ENCODE measurements around the gene SOHLH1. TPM values are rescaled to one million over a fixed set of nuclear protein-coding genes. Genes with fewer than 3 reads are reported as not detected.

SOHLH1 gene
- total and polyA plus RNA-seq, 10 of the 15 experiments (the other 5 are each of a cell fraction or from before 2014, with no cell fraction given), result not detected

DNA sequence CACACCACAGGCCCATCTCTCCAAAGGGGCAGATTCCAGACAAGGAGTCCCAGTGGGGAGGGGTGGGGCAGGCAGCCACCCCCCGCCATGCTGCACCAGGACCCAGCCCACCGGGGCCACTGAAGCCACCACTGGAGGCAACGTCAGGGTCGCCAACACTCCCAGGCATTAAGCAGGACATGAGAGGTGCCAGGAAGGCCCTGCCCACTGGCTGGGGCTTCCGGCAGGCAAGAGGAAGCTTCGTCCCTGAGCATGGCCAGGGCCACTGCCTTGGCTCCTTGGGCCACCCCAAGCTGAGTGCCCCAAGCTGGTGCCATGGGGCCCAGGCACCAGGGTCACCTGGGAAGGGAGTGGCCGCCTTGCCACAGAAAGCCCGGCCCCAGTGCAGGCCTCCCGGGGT lies 20.2 kb upstream of the SOHLH1 start:
- FAIRE-seq, result no peak
- ChIA-PET RAD21 (ENCODE audit: unreplicated experiment) (no interaction called here), SMC1A (ENCODE audit: uncharacterized antibody, unreplicated experiment) (no interaction called here), POLR2A (no interaction called here), CTCF (no interaction called here)
- Histone ChIP-seq H3K79me2 (ENCODE audit: control insufficient read depth, insufficient read depth, low read length) (no peaks in the 10 kb centered on the region), H3K9ac (ENCODE audit: control insufficient read depth, insufficient read depth, low read length) (no peak overlapping the region), H3K27ac (ENCODE audit: control insufficient read depth, insufficient read depth) (no peak overlapping the region), H4K20me1 (ENCODE audit: control insufficient read depth, insufficient read depth) (no peaks in the 10 kb centered on the region), H3K27me3 (replicated peaks in 1 of 2; ENCODE audit: control insufficient read depth in 2 of 2, insufficient read depth in 2 of 2, low read length in 1 of 2) (peaks cover 0 to 3% of the 10 kb centered on the region in 2 experiments; a peak in 2 of 4 replicates), H3K9me3 (replicated peaks; ENCODE audit: control insufficient read depth, insufficient read depth, low read length) (no peaks in the 10 kb centered on the region), H3K4me1 (ENCODE audit: control insufficient read depth, insufficient read depth, low read length) (no peaks in the 10 kb centered on the region), H3K4me2 (ENCODE audit: control insufficient read depth, insufficient read depth) (no peak overlapping the region), H3K4me3 (no peak overlapping the region), H3K36me3 (ENCODE audit: control insufficient read depth in 2 of 2, insufficient read depth in 2 of 2, low read length in 1 of 2) (no peaks in the 10 kb centered on the region), H2AFZ (ENCODE audit: control insufficient read depth, low read depth, low read length) (no peak overlapping the region)
- no peak for ATAC-seq
- in situ Hi-C loops (cut with MboI), result no loop called here
- no peak for DNase-seq (ENCODE audit: low read depth, low spot score)
- BruUV-seq (replicated peaks), result no TSS peak
- intact Hi-C loops (cut with micrococcal nuclease; ENCODE audit: unreplicated experiment), result no loop called here
- 38% methylated on average over 9 of the region's 9 CpGs for WGBS (ENCODE audit: insufficient coverage, insufficient replicate concordance, low lambda C conversion rate, missing lambda C conversion rate)
- TF ChIP-seq EZH2 (IDR thresholded peaks at IDR 0.05; ENCODE audit: borderline replicate concordance, control insufficient read depth, low read depth, low read length), result no peak
- no peak for TF ChIP-seq EED (IDR thresholded peaks at IDR 0.05; ENCODE audit: low read depth)
- no peak for TF ChIP-seq TAF1 (IDR thresholded peaks at IDR 0.05; ENCODE audit: borderline replicate concordance, low read depth, low read length)
- no peak for TF ChIP-seq KLF5 (IDR thresholded peaks at IDR 0.05; ENCODE audit: partially characterized antibody)
- TF ChIP-seq SUZ12 (IDR thresholded peaks at IDR 0.05; ENCODE audit: unreplicated experiment), result no peak
- TF ChIP-seq, protein P1, sequence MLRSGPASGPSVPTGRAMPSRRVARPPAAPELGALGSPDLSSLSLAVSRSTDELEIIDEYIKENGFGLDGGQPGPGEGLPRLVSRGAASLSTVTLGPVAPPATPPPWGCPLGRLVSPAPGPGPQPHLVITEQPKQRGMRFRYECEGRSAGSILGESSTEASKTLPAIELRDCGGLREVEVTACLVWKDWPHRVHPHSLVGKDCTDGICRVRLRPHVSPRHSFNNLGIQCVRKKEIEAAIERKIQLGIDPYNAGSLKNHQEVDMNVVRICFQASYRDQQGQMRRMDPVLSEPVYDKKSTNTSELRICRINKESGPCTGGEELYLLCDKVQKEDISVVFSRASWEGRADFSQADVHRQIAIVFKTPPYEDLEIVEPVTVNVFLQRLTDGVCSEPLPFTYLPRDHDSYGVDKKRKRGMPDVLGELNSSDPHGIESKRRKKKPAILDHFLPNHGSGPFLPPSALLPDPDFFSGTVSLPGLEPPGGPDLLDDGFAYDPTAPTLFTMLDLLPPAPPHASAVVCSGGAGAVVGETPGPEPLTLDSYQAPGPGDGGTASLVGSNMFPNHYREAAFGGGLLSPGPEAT (IDR thresholded peaks at IDR 0.05; ENCODE audit: low read depth), result no peak
- TF ChIP-seq, protein P2, sequence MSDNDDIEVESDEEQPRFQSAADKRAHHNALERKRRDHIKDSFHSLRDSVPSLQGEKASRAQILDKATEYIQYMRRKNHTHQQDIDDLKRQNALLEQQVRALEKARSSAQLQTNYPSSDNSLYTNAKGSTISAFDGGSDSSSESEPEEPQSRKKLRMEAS (IDR thresholded peaks at IDR 0.05; ENCODE audit: low read depth, low read length), result no peak
- no peak for TF ChIP-seq SIN3A (IDR thresholded peaks at IDR 0.05; ENCODE audit: low read depth, low read length)
- TF ChIP-seq SREBF1 (IDR thresholded peaks at IDR 0.05; ENCODE audit: low read length), result no peak
- no peak for TF ChIP-seq SMC3 (IDR thresholded peaks at IDR 0.05; ENCODE audit: borderline replicate concordance, low read length)
- TF ChIP-seq RELA (IDR thresholded peaks at IDR 0.05; ENCODE audit: borderline replicate concordance, partially characterized antibody), result no peak
- TF ChIP-seq SMAD5 (IDR thresholded peaks at IDR 0.05; ENCODE audit: low read depth), result no peak
- no peak for TF ChIP-seq RAD51 (IDR thresholded peaks at IDR 0.05)
- TF ChIP-seq, protein P3, sequence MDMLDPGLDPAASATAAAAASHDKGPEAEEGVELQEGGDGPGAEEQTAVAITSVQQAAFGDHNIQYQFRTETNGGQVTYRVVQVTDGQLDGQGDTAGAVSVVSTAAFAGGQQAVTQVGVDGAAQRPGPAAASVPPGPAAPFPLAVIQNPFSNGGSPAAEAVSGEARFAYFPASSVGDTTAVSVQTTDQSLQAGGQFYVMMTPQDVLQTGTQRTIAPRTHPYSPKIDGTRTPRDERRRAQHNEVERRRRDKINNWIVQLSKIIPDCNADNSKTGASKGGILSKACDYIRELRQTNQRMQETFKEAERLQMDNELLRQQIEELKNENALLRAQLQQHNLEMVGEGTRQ (IDR thresholded peaks at IDR 0.05; ENCODE audit: borderline replicate concordance, low read depth, low read length), result no peak
- TF ChIP-seq, protein P4, sequence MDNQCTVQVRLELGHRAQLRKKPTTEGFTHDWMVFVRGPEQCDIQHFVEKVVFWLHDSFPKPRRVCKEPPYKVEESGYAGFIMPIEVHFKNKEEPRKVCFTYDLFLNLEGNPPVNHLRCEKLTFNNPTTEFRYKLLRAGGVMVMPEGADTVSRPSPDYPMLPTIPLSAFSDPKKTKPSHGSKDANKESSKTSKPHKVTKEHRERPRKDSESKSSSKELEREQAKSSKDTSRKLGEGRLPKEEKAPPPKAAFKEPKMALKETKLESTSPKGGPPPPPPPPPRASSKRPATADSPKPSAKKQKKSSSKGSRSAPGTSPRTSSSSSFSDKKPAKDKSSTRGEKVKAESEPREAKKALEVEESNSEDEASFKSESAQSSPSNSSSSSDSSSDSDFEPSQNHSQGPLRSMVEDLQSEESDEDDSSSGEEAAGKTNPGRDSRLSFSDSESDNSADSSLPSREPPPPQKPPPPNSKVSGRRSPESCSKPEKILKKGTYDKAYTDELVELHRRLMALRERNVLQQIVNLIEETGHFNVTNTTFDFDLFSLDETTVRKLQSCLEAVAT (IDR thresholded peaks at IDR 0.05), result no peak
- no peak for TF ChIP-seq BMI1 (IDR thresholded peaks at IDR 0.05; ENCODE audit: borderline replicate concordance)
- no peak for TF ChIP-seq RB1 (IDR thresholded peaks at IDR 0.05; ENCODE audit: borderline replicate concordance)
- TF ChIP-seq, protein P5, sequence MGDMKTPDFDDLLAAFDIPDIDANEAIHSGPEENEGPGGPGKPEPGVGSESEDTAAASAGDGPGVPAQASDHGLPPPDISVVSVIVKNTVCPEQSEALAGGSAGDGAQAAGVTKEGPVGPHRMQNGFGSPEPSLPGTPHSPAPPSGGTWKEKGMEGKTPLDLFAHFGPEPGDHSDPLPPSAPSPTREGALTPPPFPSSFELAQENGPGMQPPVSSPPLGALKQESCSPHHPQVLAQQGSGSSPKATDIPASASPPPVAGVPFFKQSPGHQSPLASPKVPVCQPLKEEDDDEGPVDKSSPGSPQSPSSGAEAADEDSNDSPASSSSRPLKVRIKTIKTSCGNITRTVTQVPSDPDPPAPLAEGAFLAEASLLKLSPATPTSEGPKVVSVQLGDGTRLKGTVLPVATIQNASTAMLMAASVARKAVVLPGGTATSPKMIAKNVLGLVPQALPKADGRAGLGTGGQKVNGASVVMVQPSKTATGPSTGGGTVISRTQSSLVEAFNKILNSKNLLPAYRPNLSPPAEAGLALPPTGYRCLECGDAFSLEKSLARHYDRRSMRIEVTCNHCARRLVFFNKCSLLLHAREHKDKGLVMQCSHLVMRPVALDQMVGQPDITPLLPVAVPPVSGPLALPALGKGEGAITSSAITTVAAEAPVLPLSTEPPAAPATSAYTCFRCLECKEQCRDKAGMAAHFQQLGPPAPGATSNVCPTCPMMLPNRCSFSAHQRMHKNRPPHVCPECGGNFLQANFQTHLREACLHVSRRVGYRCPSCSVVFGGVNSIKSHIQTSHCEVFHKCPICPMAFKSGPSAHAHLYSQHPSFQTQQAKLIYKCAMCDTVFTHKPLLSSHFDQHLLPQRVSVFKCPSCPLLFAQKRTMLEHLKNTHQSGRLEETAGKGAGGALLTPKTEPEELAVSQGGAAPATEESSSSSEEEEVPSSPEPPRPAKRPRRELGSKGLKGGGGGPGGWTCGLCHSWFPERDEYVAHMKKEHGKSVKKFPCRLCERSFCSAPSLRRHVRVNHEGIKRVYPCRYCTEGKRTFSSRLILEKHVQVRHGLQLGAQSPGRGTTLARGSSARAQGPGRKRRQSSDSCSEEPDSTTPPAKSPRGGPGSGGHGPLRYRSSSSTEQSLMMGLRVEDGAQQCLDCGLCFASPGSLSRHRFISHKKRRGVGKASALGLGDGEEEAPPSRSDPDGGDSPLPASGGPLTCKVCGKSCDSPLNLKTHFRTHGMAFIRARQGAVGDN (IDR thresholded peaks at IDR 0.05), result no peak

Data from GM12878 (cell line).